Liver (tissue), 9 donors: ENCODE data around the gene HIVEP2. TPM values are rescaled to one million over a fixed set of nuclear protein-coding genes. Genes with fewer than 3 reads are reported as not detected.

ENCODE experiments used
- DNase-seq: peaks from one replicate; pipeline ENCODE4 v3.0.0-alpha.2; 2017; ENCODE audit warnings: low spot score
- H3K27ac ChIP-seq, 2 donors: one replicate each; pipeline ENCODE4 v1.7.0; 2013; ENCODE audit warnings: inconsistent platforms in 2 of 2, low read length in 2 of 2, control low read depth in 1 of 2, low read depth in 1 of 2, mild to moderate bottlenecking in 1 of 2
- H3K27me3 ChIP-seq, 4 donors: one replicate each; pipeline versions ENCODE4 v1.6.1 to v1.7.0; 2013; ENCODE audit warnings: low read length in 3 of 4, inconsistent platforms in 1 of 4, mild to moderate bottlenecking in 1 of 4, moderate library complexity in 1 of 4; ENCODE audit not compliant: control insufficient read depth in 4 of 4, insufficient read depth in 4 of 4
- H3K36me3 ChIP-seq, 4 donors: one replicate each; pipeline versions ENCODE4 v1.6.1 to v1.7.0; 2013; ENCODE audit warnings: low read length in 3 of 4, mild to moderate bottlenecking in 3 of 4, low read depth in 1 of 4, moderate library complexity in 1 of 4; ENCODE audit not compliant: control insufficient read depth in 4 of 4, insufficient read depth in 3 of 4
- H3K4me1 ChIP-seq, 4 donors: one replicate each; pipeline versions ENCODE4 v1.6.1 to v1.7.0; 2013; ENCODE audit warnings: low read length in 3 of 4, mild to moderate bottlenecking in 3 of 4, moderate library complexity in 1 of 4; ENCODE audit not compliant: control insufficient read depth in 4 of 4, insufficient read depth in 4 of 4
- H3K4me3 ChIP-seq, 3 donors: one replicate each; pipeline versions ENCODE4 v1.6.1 to v1.7.0; 2013; ENCODE audit warnings: low read length in 3 of 3, control low read depth in 1 of 3, low read depth in 1 of 3, mild to moderate bottlenecking in 1 of 3
- H3K9ac ChIP-seq, 2 donors: one replicate each; pipeline ENCODE4 v1.7.0; 2013; ENCODE audit warnings: low read length in 2 of 2, mild to moderate bottlenecking in 2 of 2, moderate library complexity in 2 of 2, control low read depth in 1 of 2, low read depth in 1 of 2
- H3K9me3 ChIP-seq, 4 donors: one replicate each; pipeline versions ENCODE4 v1.6.1 to v1.7.0; 2013; ENCODE audit warnings: low read length in 3 of 4; ENCODE audit not compliant: control insufficient read depth in 4 of 4
- EGR1 ChIP-seq, 2 donors: IDR thresholded peaks; 2 replicates each; pipeline ENCODE4 v1.6.1; 2016 to 2018; ENCODE audit warnings: antibody characterized with exemption in 2 of 2, low read depth in 2 of 2
- FOXA1 ChIP-seq: IDR thresholded peaks from 2 replicates; pipeline ENCODE4 v1.6.1; 2016; ENCODE audit warnings: antibody characterized with exemption
- FOXA2 ChIP-seq: IDR thresholded peaks from 2 replicates; pipeline ENCODE4 v1.6.1; 2016; ENCODE audit warnings: antibody characterized with exemption
- GABPA ChIP-seq, 2 donors: IDR thresholded peaks in 1 of 2; conservative IDR thresholded peaks in 1 of 2; 2 replicates each; pipeline ENCODE4 v1.6.1; 2016; ENCODE audit warnings: antibody characterized with exemption in 2 of 2, mild to moderate bottlenecking in 1 of 2, moderate library complexity in 1 of 2
- HNF4A ChIP-seq, 2 donors: conservative IDR thresholded peaks; 2 replicates each; pipeline ENCODE4 v1.6.1; 2016; ENCODE audit warnings: antibody characterized with exemption in 2 of 2, mild to moderate bottlenecking in 2 of 2
- HNF4G ChIP-seq: IDR thresholded peaks from 2 replicates; pipeline ENCODE4 v1.6.1; 2016; ENCODE audit warnings: antibody characterized with exemption
- JUND ChIP-seq, 2 donors: IDR thresholded peaks; 2 replicates each; pipeline ENCODE4 v1.6.1; 2016; ENCODE audit warnings: antibody characterized with exemption in 2 of 2
- NR2F2 ChIP-seq: IDR thresholded peaks from 2 replicates; pipeline ENCODE4 v1.6.1; 2016; ENCODE audit warnings: antibody characterized with exemption
- RAD21 ChIP-seq, 2 donors: IDR thresholded peaks; 2 replicates each; pipeline ENCODE4 v1.6.1; 2016; ENCODE audit warnings: antibody characterized with exemption in 2 of 2, mild to moderate bottlenecking in 2 of 2
- RXRA ChIP-seq, 2 donors: IDR thresholded peaks; 2 replicates each; pipeline ENCODE4 v1.6.1; 2017 to 2018; ENCODE audit warnings: antibody characterized with exemption in 2 of 2, mild to moderate bottlenecking in 1 of 2
- SP1 ChIP-seq: IDR thresholded peaks from 2 replicates; pipeline ENCODE4 v1.6.1; 2018; ENCODE audit warnings: antibody characterized with exemption, mild to moderate bottlenecking
- YY1 ChIP-seq: IDR thresholded peaks from 2 replicates; pipeline ENCODE4 v1.6.1; 2016; ENCODE audit warnings: antibody characterized with exemption, mild to moderate bottlenecking
- WGBS: extraction: QIAGEN DNeasy Blood & Tissue Kit; methylation state at CpG from one replicate; pipeline ENCODE4 v1.1.7; 2013; 5-methylcytosine and 5-hydroxymethylcytosine counted together
- polyA plus RNA-seq, 2 donors: library from polyadenylated mRNA; stranded (reverse) in 1 of 2; unstranded in 1 of 2; fragments of 200-250 nt in 1 of 2; fragments of >200 nt in 1 of 2; fragmentation: Nextera tagmentation in 1 of 2; extraction: Ambion mirVana in 1 of 2; gene quantifications; one replicate each; pipeline versions ENCODE4 v1.2.1 to v1.2.3, GENCODE V29; 2013 to 2015
- total RNA-seq, 2 donors: library from RNA; depleted of rRNA; stranded (reverse); fragments of >200 nt; gene quantifications; one replicate each; pipeline ENCODE4 v1.2.3, GENCODE V29; 2014
- TF ChIP-seq, protein P1 (sequence below): fragments of 150-350 bp; IDR thresholded peaks from 2 replicates; pipeline ENCODE4 v1.5.1; 2017; ENCODE audit warnings: improper control_type of control experiment, low read depth, low read length; ENCODE audit not compliant: missing input control
- TF ChIP-seq, protein P2 (sequence below): IDR thresholded peaks from 2 replicates; pipeline ENCODE4 v1.6.1; 2016; ENCODE audit warnings: antibody characterized with exemption, mild to moderate bottlenecking
- TF ChIP-seq, protein P3 (sequence below): IDR thresholded peaks from 2 replicates; pipeline ENCODE4 v1.6.1; 2016; ENCODE audit warnings: antibody characterized with exemption
- donor health status: healthy.
- donor health status: healthy.
- donor health status: healthy.
- donor health status: healthy.
- donor health status: healthy.

HIVEP2 gene
- total and polyA plus RNA-seq, 4 donors: 0.82 to 6.6 (median 1.3) TPM

DNA sequence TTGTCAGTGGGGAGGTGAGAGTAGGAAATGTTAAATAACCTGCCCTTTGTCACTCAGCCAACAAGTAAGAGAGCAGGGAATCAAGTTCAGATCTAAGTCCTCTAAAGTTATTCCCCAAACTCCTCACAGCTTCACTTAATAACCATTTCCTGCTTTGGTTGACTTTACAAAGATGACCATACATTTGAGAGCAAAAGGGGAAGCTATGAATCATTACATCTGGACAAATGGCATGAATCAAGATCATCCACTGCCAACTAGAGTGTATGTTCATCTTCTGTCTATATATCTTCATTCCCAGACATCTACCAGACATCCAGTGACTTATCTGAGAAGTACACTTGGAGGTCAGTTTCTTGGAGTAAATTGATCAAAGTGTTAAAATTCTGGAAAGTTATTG lies 15.1 kb upstream of the HIVEP2 start:
- Histone ChIP-seq H3K4me1 (no peaks in the 10 kb centered on the region), H3K9ac (no peak overlapping the region), H3K27me3 (no peaks in the 10 kb centered on the region), H3K36me3 (no peaks in the 10 kb centered on the region), H3K4me3 (no peak overlapping the region), H3K27ac (no peak overlapping the region), H3K9me3 (no peaks in the 10 kb centered on the region)
- TF ChIP-seq HNF4A (conservative IDR thresholded peaks at IDR 0.05) (no peak), EGR1 (IDR thresholded peaks at IDR 0.05; ENCODE audit: low read depth in 2 of 2) (no peak), HNF4G (no peak), FOXA1 (no peak), GABPA (IDR thresholded peaks at IDR 0.05 in 1 of 2, conservative IDR thresholded peaks at IDR 0.05 in 1 of 2) (no peak), NR2F2 (no peak)
- TF ChIP-seq, protein P1, sequence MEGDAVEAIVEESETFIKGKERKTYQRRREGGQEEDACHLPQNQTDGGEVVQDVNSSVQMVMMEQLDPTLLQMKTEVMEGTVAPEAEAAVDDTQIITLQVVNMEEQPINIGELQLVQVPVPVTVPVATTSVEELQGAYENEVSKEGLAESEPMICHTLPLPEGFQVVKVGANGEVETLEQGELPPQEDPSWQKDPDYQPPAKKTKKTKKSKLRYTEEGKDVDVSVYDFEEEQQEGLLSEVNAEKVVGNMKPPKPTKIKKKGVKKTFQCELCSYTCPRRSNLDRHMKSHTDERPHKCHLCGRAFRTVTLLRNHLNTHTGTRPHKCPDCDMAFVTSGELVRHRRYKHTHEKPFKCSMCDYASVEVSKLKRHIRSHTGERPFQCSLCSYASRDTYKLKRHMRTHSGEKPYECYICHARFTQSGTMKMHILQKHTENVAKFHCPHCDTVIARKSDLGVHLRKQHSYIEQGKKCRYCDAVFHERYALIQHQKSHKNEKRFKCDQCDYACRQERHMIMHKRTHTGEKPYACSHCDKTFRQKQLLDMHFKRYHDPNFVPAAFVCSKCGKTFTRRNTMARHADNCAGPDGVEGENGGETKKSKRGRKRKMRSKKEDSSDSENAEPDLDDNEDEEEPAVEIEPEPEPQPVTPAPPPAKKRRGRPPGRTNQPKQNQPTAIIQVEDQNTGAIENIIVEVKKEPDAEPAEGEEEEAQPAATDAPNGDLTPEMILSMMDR: no peak
- DNase-seq: no peak

DNA sequence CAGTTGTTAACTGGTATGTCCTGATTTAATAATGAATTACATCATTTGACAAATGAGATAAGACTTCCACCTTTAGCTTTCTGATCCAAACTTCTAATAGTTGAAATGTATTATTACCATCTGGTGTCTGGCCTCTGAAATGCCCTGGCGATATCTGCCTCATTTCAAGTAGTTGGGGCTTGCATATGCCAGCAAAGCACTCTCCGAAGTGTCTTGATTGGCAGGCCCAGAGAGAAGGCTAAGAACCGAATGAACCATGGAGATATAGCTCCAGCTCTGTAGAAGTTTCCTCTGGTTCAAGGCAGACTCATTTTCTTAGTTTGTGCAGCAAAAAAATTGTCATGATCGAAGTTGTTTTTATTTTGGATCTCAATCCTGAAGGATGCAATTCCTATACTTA lies 13.4 kb upstream of the HIVEP2 start:
- Histone ChIP-seq H3K4me1 (peaks cover 0 to 8% (median 3%) of the 10 kb centered on the region in 4 donors), H3K27ac (no peak overlapping the region), H3K4me3 (no peak overlapping the region), H3K27me3 (no peaks in the 10 kb centered on the region), H3K36me3 (no peaks in the 10 kb centered on the region), H3K9ac (no peak overlapping the region), H3K9me3 (no peaks in the 10 kb centered on the region)
- WGBS: 89% methylated on average over 4 of the region's 4 CpGs
- no peak for TF ChIP-seq JUND (IDR thresholded peaks at IDR 0.05)
- no peak for TF ChIP-seq YY1
- TF ChIP-seq FOXA2: no peak
- TF ChIP-seq, protein P2, sequence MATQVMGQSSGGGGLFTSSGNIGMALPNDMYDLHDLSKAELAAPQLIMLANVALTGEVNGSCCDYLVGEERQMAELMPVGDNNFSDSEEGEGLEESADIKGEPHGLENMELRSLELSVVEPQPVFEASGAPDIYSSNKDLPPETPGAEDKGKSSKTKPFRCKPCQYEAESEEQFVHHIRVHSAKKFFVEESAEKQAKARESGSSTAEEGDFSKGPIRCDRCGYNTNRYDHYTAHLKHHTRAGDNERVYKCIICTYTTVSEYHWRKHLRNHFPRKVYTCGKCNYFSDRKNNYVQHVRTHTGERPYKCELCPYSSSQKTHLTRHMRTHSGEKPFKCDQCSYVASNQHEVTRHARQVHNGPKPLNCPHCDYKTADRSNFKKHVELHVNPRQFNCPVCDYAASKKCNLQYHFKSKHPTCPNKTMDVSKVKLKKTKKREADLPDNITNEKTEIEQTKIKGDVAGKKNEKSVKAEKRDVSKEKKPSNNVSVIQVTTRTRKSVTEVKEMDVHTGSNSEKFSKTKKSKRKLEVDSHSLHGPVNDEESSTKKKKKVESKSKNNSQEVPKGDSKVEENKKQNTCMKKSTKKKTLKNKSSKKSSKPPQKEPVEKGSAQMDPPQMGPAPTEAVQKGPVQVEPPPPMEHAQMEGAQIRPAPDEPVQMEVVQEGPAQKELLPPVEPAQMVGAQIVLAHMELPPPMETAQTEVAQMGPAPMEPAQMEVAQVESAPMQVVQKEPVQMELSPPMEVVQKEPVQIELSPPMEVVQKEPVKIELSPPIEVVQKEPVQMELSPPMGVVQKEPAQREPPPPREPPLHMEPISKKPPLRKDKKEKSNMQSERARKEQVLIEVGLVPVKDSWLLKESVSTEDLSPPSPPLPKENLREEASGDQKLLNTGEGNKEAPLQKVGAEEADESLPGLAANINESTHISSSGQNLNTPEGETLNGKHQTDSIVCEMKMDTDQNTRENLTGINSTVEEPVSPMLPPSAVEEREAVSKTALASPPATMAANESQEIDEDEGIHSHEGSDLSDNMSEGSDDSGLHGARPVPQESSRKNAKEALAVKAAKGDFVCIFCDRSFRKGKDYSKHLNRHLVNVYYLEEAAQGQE: no peak
- TF ChIP-seq RXRA (IDR thresholded peaks at IDR 0.05): no peak
- TF ChIP-seq, protein P3, sequence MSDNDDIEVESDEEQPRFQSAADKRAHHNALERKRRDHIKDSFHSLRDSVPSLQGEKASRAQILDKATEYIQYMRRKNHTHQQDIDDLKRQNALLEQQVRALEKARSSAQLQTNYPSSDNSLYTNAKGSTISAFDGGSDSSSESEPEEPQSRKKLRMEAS: no peak
- TF ChIP-seq NR2F2: no peak
- DNase-seq: no peak

DNA sequence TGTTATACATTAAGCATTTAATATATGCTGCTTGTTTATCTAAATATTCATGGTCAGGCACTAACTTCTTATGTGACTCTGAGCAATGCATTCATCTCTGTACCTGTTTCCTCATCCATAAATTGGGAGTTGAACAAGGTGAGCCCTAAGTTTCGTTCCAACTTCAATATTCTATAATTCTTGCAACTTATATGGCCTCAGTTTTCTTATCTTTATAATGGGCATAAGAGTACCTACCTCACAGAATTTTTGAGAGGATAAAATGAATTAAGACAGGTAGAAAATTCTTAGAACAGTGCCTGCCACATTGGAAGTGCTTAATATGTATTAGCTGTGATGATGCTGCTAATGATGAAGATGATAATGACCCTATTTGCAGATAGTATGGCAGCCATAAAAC lies 11.8 kb upstream of the HIVEP2 start:
- Histone ChIP-seq H3K27ac (no peak overlapping the region), H3K4me1 (peaks cover 0 to 8% (median 4%) of the 10 kb centered on the region in 4 donors), H3K27me3 (no peaks in the 10 kb centered on the region), H3K9ac (no peak overlapping the region), H3K4me3 (no peak overlapping the region), H3K9me3 (no peaks in the 10 kb centered on the region), H3K36me3 (no peaks in the 10 kb centered on the region)
- WGBS: 92% methylated on average over 1 of the region's 1 CpG
- no peak for DNase-seq
- TF ChIP-seq, protein P2: no peak
- no peak for TF ChIP-seq FOXA2
- TF ChIP-seq, protein P3: no peak
- no peak for TF ChIP-seq SP1
- TF ChIP-seq GABPA (IDR thresholded peaks at IDR 0.05 in 1 of 2, conservative IDR thresholded peaks at IDR 0.05 in 1 of 2): no peak
- TF ChIP-seq RAD21 (IDR thresholded peaks at IDR 0.05): no peak
- TF ChIP-seq RXRA (IDR thresholded peaks at IDR 0.05): no peak
- no peak for TF ChIP-seq JUND (IDR thresholded peaks at IDR 0.05)
- no peak for TF ChIP-seq YY1
- TF ChIP-seq HNF4G: no peak
- TF ChIP-seq, protein P1: no peak
